ENCODE results near the gene CDSN.
A peak's percentile ranks its signal among the peaks of the same experiment; 100 is the strongest.

Gene CDSN

DNA sequence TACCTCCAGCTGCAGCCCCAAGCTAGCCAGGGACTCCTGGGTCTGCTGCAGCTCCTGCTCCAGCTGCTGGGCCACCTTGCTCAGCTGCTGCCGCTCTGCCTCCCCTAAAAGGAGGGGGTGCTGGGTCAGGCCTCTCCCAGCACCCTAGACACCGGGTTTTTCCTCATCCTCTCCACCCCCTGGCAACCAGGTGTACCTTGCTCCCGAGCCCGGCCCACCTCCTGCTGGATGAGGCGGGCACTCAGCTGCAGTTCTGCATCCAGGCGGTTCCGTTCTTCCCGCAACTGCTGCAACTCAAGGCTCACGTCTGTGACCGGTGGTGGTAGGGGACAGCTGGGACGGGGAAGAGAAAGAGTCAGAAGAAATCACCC lies 24.7 kb upstream of the CDSN start:
- DNase-seq: no peak

DNA sequence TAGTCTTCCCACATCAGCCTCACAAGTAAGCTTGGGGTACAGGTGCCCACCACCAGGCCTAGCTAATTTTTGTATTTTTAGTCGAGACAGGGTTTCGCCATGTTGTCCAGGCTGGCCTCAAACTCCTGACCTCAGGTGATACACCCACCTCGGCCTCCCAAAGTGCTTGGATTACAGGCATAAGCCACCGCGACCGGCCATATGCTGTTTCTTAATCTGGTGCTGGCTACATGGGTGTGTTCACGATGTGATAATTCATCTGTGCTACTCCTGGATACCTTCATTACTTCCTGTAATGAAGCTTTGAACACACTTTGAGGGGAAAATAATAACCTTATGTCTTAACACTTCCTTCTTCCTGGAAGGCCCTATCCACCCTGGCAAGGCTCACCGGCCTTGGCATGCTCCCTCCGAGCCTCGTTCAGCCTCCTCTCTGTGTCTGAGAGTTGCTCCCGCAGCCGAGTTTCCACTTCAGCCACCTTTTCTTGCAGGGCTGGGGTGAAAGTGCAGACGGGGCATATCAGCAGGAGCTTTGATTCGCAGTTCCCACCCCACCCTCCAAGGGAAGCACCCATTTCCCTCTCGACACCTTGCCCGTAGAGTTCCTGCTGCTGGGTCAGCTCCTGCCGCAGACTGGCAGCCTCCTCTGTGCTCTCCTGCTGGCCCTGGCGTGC lies 24.2 kb upstream of the CDSN start:
- DNase-seq: no peak

DNA sequence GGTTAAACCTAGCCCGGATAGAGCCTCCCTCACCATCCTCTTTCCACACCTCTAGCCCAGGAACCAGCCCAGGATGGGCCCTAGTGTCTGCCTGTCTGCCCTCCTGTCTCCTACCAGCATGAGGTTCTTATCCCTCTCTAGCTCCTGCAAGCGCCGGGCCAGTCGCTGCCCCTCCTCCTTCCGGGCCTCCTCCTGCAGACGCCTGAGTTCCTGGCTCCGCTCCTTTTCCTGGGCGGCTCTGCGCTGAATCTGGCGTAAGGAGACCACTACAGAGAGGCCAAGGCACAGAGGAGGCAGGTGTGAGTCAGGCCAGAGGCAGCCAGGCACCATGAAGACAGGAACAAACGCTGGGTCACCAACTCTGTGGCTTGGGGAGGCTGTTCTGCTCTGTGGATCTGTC lies 22.9 kb upstream of the CDSN start:
- DNase-seq: peak; percentile 71

DNA sequence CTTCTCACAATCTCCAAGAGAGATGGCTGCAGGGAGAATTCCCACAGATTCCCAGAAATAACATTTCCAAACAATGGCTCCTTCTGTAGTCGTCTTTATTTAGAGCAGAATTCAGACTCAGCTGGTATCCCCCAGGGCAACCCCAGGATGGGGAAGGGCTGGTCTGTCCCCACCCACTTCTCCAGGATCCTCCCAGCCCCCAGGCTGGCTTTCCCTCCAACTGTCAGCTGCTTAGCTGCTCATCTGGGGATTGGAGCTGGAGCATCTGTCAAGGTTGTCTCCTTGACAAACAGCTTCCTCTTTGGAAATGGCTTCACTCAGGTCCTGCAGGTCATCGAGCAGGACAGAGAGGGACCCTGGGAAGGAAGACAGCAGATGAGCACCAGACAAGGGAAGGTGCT lies 22.1 kb upstream of the CDSN start:
- no peak for DNase-seq

DNA sequence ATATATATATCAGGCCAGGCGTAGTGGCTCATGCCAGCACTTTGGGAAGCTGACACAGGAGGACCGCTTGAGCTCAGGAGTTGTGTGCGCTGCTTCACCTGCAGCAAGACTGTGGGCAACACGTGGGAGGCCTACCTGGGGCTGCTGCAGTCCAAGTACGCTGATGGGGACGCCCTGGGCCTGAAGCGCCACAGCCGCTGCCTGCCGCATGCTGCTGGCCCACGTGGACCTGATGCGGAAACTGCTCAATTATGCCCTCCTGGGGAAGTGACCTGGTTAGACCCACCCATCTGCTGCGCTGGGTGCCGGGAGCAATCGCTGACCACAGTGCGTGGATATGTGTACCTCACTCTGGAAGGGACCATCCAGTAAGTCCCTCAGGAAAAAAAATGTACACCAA lies 20.4 kb upstream of the CDSN start:
- DNase-seq: no peak

DNA sequence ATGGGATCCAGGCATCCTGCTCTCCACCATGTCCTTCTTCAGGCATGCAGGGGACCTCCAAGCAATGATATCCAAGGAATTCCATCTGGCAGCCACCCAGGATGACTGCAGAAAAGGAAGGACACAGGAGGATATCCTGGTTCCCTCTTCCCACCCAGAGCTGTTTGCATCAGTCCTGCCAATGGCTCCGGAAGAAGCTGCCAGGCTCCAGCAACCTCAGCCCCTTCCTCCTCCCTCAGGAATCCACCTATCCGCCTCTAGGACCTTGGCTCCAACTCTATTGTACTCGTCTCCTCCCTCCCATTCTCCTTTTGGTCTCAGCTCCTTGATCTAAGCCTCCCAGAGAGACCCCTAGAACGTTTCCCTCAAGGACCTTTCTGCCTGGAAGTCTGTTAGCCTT lies 19.4 kb upstream of the CDSN start:
- peak; percentile 62 for DNase-seq

DNA sequence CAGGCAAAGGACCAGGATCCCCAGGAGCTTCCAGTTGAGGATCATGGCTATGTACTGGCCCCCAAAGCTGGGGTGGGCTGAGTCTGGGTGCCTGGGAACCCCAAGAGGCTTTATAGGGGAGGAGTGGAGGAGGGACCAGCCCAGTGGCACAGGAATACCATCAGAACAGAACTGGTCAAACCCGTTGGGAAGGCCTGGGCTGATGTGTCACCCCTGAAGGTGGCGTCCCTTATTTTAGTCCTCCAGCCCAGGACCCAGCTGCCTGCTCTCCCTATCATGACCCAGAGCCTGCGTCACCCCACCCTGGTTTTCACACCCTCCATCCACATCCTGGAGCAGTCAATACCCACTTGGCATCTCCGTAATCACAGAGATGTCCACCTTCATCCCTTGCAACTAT lies 18.7 kb upstream of the CDSN start, which contains the start of gene PSORS1C2:
PSORS1C2 (minus strand) TSS at position 85 of the 400 bp plus-strand sequence; CDS start at position 45, 40 bp downstream.
- DNase-seq: no peak

DNA sequence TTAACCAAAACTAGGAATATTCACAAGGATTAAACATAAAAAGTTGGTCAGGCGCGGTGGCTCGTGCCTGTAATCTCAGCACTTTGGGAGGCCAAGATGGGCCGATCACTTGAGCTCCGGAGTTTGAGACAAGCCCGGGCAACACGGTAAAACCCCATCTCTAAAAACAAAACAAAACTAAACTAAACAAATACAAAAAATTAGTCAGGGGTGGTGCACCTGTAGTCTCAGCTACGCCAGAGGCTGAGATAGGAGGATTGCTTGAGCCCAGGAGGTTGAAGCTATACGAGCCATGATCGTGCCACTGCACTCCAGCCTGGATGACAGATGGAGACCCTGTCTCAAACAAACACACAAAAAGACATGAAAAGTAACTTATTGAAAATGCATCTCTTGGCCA lies 15.5 kb upstream of the CDSN start:
- DNase-seq: no peak

DNA sequence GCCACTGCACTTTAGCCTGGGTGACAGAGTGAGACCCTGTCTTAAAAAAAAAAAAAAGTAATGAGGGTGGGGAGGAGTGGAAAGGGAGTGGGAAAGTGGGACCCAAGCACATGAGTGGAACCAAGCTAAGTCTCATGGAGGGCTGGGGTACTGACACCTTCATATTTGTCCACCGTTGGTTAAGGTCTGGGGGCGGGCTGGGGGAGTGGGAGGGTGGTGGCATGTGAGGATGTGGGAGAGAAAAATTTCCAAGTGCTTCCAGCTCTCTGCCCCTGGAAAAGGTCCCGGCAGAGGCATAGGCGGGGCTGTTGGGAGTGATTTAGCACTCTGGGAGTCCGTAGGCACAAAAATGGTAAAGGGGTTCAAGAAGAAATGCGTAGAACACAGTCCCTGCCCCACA lies 12.6 kb upstream of the CDSN start:
- DNase-seq: no peak

DNA sequence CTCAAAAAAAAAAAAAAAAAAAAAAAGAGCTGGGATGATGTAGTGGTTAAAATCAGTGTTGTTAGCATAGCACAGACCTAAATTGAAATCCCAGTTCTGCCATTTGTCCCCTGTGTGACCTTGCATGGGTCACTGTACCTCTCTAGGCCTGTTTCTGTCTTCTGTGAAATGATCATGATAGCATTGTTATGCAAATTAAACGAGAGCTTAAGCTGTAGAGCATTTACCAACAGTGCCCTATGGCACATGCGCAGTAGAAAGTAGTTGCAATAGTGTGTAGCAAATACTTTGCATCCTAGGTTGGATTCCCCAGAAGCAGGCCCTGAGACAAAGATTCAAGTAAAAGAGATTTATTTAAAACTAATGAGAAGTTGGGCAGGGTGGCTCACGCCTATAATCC lies 11.3 kb upstream of the CDSN start:
- no peak for DNase-seq

DNA sequence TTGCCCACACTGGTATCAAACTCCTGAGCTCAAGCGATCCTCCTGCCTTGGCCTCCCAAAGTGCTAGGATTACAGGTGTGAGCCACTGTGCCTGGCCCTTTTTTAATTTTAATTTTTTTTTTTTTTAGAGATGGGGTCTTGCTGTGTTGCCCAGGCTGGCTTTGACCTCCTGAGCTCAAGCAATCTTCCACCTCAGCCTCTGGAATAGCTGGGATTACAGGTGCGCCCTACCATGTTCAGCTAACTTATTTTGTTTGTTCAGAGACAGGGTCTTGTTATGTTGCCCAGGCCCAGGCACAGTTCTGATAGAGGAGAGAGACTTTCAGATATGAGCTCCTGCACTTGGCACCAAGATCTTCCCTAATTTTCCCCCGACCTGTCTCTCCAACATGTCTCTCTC lies 10.5 kb upstream of the CDSN start:
- DNase-seq: no peak

DNA sequence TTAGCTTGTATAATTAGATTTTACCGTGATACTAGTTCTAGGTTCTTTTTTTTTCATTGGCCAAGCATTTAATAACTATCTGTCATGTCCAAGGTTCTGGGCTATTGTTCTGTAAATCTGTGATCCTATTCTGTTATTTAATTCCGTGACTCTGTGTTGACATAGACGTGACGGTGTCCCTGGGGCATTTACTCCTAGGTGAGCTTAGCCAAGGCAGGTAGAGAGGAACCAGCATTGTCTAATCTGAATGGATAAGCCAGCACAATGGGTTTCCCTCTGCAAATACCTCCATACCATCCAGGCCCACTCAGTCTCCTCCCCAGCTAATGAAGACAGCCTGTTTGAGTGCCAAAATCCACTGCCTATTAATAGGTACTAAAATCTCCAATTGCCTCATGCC lies 8.9 kb upstream of the CDSN start:
- no peak for DNase-seq

DNA sequence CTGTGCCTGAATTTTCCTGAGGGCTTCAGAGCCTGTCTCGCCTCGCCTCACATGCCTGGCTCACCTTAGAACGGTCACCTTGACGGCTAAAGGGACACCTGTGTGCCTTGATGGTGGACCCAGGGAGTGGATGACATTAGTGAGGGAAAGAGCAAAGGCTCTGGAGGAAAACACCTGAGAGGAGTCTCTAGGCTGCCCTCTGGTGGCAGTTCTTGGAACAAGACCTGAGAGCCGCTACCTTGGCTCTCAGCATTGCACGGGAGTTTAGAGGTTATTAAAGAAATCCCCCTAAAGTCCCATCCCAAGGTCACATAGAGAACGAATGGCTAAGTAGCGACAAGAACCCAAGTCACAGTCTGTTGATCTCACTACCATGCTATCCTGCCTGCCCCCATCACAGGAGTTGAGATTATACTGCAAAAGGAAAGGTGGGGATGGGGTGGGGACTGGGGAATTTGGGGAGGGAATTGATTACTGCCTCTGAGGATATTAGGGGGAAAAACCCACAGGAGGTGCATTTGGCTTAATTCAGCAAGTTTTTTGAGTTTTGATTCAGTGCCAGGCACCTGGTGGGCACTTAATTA lies 7.9 kb upstream of the CDSN start:
- DNase-seq: peak; percentile 52

DNA sequence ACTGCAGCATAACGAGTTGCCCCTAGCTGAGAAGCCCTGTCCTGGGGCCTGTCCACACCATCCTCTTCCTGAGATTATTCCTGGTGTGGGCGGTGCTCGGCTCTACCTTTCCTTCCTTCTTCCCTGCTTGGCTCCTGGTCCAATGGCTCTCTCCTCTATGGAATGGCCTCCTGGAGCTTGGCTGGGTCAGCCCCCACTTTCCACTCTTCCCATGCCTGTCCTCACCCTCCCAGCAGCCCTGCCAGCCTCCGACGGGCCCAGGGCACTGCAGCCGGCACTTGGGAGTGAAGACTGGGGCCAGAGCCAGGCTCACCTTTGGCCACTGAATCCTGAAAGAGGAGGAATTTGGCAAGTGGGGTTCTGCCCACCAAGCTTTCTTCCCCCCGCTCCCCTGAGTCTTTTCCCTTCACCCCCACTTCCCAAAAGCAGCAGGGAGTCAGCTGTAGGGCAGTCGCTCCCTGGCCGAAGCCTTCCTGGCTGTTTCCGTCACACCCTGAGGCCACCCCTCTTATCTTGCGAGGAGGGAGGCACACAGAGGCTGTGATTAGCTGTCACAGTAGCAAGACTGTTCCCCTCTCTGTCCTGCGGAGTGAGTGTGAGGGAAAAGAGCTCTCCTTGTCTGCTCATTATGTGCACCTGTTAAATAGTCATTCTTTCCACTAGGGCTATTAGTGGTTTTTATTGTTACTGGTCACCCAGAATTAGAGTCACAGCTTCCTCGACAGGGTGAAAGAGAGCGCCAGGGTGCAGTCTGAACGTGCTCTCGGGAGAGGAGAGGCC lies 6.3 kb upstream of the CDSN start:
- DNase-seq: no peak

DNA sequence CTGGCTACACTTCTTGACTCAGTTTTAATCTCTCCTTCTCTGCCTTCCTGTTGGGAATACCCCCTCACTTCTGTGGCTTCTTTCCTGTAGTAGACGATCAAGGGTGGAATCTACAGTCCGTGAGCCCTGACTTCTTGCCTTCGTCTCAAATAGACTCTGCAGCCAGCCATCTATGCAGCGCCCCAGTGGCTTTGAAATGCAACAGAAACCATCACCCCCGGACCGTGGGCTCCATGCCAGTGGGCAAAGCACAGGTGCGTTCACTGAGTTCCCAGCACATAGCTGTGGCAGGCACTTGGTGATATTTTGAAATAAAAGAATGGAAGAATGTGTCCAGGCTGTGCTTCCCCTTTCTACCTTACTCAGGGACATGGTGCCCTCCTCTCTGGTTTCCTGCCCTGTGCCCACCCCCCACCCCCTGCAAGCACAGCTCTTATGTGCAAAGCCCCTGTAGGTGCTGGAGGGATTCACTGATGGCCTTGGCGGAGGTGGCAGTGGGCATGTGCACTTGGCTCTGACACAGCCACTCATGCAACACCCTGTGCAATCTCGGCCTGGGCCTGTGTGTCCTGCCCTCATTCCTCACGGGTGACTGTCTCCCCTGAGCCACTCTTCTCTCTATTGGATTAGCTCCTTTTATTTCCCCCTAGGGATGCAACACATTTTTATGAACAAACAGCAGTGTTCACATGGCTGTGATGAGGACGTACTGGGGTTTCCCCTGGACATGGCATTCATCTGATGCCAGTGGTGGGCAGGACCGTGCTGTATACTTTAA lies 5.5 kb upstream of the CDSN start:
- no peak for DNase-seq

DNA sequence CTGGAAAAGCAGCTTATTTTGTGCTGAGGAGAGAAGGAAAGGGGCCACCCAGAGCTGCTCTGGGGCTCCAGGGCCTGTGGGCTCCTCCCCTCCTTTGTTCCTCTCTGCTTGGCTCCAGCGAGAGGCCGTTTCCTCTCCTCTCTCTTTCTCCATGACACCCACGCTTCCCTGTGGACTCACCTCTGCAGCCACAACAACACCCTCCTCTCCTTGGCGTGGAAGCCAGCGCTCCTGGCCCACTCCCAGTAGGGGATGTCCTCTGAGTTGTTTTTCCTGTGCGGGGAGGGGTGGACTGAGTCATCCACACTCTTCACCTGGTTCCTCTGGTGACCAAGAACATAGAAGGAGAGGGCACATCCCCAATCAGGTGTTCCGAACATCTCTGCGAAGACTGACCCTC lies 4.9 kb upstream of the CDSN start:
- no peak for DNase-seq

DNA sequence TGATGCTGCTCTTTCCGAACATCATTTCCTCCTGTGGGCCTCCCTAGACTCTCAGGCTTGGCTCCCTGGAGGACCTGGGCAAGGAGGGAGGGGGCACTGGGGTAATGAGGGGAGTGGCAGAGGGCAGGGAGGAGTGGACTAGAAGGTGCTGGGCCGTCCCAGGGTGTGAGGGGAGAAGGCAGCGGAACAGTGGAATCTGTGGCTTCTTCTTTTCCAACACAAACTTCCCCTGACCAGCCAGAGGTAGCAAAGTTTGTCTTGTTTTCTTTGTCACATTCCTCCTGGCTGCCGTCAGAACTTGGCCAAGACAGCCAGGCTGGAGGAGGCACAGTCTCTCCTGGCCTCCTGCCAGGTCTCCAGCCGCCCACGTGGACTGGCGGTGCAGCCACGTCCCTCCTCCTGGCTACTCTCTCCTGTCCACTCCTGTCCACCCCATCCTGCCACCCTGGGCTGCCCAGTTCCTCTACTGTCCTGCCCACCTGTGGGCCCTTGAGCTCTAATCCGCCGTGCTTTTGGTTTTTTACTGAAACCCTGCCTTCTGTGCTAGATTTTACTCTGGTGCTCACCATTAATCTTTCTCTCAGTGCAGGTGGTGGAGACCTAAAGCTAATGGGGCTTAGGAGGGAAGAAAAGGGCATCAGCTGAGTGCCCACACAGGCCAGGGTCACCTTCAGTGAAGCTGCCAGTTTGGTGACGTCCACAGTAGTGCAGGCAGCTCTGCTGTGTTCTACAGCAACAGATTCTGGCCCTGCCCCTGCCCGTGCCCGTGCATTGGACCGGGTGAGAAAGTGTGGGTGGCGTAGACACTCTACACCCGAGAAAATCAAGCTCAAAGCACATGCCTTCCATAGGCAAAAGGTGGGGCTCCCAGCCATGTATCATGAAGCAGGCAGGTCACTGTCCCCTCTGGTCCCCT lies 2.8 kb upstream of the CDSN start:
- peak; percentile 51 for DNase-seq

DNA sequence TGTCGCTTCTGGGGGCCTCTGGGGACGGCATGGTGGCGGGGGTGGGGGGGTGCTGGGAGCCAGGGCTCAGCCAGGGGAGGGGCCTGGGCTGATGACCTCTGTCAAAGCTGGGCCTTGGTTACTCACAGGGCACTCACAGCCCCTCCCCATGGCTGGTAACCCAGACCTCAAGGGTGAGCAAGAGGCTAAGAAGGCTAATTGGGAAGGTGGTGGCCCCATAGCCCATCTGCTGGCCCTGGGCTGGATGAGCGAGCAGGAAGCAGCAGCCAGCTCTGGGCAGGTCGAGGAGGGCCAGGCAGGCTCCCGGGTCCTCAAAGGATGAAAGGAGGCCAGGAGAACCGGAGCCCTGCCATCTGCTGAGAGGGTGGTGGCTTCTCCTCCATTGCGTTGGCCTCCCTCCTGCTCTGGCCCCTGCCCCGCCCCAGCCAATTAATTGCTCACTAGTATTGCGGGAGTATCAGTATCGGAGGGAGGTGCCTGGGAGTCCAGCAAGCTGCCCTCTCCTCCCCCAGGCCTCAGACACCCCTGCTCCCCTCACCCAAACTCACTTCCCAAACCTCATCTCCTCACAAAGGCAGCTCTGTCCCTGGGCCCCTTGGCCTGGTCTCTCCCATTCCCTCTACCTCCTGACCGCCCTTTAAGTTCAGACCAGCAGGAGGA lies 1.0 kb upstream of the CDSN start:
- no peak for DNase-seq

DNA sequence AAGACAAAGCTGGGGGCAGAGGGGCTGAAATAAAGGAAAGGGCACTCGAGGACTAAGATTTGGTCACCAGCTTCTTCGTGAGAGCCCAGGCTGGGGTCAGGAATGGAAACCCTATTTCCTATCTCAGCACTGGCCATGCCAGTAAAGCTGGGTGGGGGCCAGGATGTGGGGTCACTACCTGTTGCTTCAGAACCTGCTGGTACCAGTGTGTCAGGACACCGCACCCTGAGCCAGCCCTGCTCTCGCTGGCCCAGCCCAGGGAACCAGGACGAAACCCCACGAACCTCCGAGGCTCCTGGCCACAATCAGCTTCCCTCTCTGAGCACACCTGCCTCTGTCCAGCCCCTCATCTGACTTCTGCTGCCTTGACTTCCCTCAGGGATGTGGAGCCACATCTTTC lies 2.1 kb downstream of the CDSN start:
- DNase-seq: no peak

DNA sequence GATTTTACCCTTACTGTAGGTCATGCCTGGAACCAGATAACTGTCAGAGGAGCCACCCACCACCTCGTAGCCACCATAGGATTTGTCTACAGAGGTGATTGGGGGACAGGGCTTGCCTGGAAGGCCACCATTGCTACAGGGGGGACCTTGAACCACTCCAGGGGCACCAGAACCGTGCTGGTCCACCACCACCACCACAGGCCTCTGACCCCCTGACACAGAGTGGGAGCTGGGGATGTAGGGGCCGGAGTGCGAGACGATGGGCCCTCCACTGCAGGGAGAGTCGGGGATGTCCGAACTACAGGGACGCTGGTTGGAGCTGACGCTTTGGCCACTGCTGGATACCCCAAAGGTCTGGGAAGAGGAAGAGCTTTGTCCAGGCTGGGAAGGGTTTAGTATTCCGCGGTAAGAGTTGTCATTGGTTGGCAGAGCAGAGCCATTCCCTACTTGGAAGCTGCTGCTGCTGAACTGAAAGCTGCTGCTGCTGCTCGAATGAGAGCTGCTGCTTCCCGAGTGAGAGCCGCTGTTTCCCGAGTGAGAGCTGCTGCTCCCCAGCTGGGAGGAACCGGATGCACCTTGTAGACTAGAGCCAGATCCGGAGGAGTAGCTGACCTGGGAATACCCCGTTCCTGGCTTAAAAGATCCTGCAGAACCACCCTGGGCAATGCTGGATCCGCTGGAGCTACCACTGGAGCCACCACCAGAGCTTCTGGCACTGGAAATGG lies 3.4 kb downstream of the CDSN start:
- no peak for DNase-seq

DNA sequence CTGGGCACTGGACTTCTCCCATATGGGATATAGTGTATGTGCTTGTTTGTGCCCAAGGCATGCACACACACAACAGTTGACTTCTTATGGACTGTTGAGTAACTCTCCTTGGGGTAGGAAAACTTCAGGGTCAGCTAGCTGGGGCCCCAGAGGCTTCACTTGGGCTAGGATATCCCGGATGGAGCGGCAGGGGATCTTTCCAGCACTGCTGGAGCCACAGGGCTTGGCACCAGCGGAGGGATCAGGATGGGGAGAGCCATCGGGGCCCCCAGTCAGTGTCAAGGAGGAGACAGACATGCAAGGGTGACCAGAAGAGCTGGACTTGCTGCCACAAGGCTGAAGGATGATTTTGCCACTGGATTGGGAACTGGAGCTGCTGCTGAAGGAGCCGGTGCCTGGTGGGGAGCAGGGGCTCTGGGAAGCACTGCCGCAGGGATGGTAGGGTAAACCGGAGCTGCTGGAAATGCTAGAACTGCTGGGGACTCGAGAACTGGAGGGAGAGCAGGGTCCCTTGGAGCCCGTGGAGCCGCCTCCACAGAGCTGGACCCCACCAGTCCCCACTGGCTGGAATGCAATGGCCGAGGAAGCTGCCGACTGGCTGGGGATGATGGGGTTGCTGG lies 4.2 kb downstream of the CDSN start:
- no peak for DNase-seq
